HepG2 (cell line): ENCODE measurements around the gene ARHGAP45. TPM values are rescaled to one million over a fixed set of nuclear protein-coding genes. Genes with fewer than 3 reads are reported as not detected.

Experiments used
- CHD4 ChIP-seq: fragments of 200-600 bp; sonication (generic); IDR thresholded peaks from 2 replicates; pipeline ENCODE4 v1.7.0; 2017; ENCODE audit warnings: mild to moderate bottlenecking, low read length, borderline replicate concordance
- CREM ChIP-seq, 2 experiments: sonication (generic) in 1 of 2; formaldehyde crosslinking in 1 of 2; IDR thresholded peaks; 2 replicates each; pipeline versions ENCODE4 v1.4.0 to v1.6.1; 2016 to 2020; ENCODE audit warnings: antibody characterized with exemption in 1 of 2, mild to moderate bottlenecking in 1 of 2, missing genetic modification reagents in 1 of 2
- HNF4A ChIP-seq: sonication (generic); formaldehyde crosslinking; IDR thresholded peaks from 2 replicates; pipeline ENCODE4 v1.4.0; 2020; ENCODE audit warnings: missing genetic modification reagents
- KMT2A ChIP-seq: sonication (generic); formaldehyde crosslinking; IDR thresholded peaks from 2 replicates; pipeline ENCODE4 v1.4.0; 2020; ENCODE audit warnings: missing genetic modification reagents
- MYPOP ChIP-seq: sonication (generic); formaldehyde crosslinking; IDR thresholded peaks from 2 replicates; pipeline ENCODE4 v1.8.1; 2023; ENCODE audit warnings: mild to moderate bottlenecking, moderate library complexity, missing genetic modification reagents
- POGK ChIP-seq: sonication (generic); formaldehyde crosslinking; conservative IDR thresholded peaks from 2 replicates; pipeline ENCODE4 v1.8.0; 2022; ENCODE audit warnings: mild to moderate bottlenecking, moderate library complexity, missing genetic modification reagents
- SMAD1 ChIP-seq: sonication (generic); formaldehyde crosslinking; IDR thresholded peaks from 2 replicates; pipeline ENCODE4 v1.4.0; 2020; ENCODE audit warnings: missing genetic modification reagents, low read depth, mild to moderate bottlenecking, borderline replicate concordance
- YEATS4 ChIP-seq: sonication (generic); formaldehyde crosslinking; IDR thresholded peaks from 2 replicates; pipeline ENCODE4 v1.4.0; 2020; ENCODE audit warnings: missing genetic modification reagents, borderline replicate concordance
- ZNF776 ChIP-seq: sonication (generic); formaldehyde crosslinking; IDR thresholded peaks from 2 replicates; pipeline ENCODE4 v1.4.0; 2020; ENCODE audit warnings: mild to moderate bottlenecking, missing genetic modification reagents
- ZZZ3 ChIP-seq: sonication (generic); formaldehyde crosslinking; IDR thresholded peaks from 2 replicates; pipeline ENCODE4 v1.4.0; 2020; ENCODE audit warnings: missing genetic modification reagents, mild to moderate bottlenecking, borderline replicate concordance
- polyA plus RNA-seq, 8 experiments: library from polyadenylated mRNA; depleted of rRNA in 3 of 8; stranded (reverse) in 7 of 8; unstranded in 1 of 8; fragments of >200 nt; fragmentation: Illumina TruSeq in 4 of 8; extraction: Trizol in 4 of 8; gene quantifications; 2 replicates each; pipeline versions ENCODE4 v1.2.1 to v1.2.3, GENCODE V29; 2011 to 2016; ENCODE audit warnings: low read depth in 4 of 8, missing spikeins in 1 of 8, mixed read lengths in 1 of 8; ENCODE audit not compliant: insufficient read depth in 1 of 8
- total RNA-seq, 5 experiments: library from RNA; depleted of rRNA; stranded (reverse); fragments of >200 nt; fragmentation: Illumina TruSeq; extraction: Trizol; gene quantifications; 2 replicates each; pipeline ENCODE4 v1.2.3, GENCODE V29; 2016; ENCODE audit warnings: low read depth in 1 of 5

The ARHGAP45 gene
- total and polyA plus RNA-seq, 2 of the 13 experiments (the other 11 are each of a cell fraction or from before 2014, with no cell fraction given): 0.84 to 32.0 TPM

DNA sequence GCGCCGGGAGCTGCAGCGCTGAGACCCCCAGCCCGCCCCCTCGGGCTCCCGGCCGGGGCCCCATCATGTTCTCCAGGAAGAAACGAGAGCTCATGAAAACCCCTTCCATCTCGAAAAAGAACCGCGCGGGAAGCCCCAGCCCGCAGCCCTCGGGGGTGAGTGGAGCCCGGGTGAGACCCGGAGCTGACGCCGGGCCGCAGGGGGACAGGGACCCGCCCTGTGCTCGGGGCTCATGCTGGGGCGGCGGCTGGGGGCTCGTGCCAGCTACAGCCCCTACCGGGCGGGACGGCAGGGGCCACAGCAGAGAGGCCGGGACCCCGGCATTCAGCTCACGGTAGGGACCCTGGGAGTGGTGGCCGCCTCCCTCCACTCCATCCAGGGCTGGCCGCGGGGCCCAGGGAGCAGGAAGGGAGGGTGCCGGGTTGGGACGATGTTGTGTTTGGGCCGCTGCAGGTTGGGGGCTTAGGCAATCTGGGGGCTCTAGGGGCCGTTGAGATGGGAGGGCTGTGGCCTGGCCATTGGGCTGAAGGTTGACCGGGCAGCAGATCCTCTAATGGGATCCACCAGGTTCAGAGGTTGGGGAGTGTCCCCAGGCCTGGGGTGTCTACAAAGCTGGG, 482 bp downstream of the ARHGAP45 start (continued):
- TF ChIP-seq ZNF776: no peak
- no peak for TF ChIP-seq CHD4
- no peak for TF ChIP-seq MYPOP (CRISPR knock-in tag)
- no peak for TF ChIP-seq HNF4A (CRISPR knock-in tag)
- TF ChIP-seq YEATS4: 0 out of 2 replicates have a peak, but pooled peaks have one; percentile 20
- TF ChIP-seq SMAD1 (CRISPR knock-in tag): no peak
- no peak for TF ChIP-seq CREM (IDR thresholded peaks at IDR 0.05)
- no peak for TF ChIP-seq CREM (CRISPR knock-in tag; IDR thresholded peaks at IDR 0.05)
- TF ChIP-seq POGK: no peak
- TF ChIP-seq KMT2A (CRISPR knock-in tag): no peak
- TF ChIP-seq ZZZ3: no peak
